ENCODE measurements around the gene TNC.

DNA sequence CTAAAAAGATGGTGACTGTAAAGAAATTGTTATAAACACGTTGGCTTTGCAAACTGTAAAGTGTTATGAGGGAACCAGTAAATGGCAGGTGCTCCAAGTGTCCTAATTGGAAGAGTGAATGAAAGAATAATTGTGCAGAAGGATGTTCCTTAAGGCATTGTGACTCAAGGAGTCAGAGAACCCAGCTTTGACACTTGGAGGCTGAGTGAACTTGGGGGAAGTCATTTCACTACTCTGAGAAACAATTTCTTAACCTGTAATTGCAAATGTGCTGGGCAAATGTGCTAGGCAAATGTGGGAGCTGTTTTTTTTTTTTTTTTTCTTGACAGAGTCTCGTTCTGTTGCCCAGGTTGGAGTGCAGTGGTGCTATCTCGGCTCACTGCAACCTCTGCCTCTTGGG is 103.5 kb downstream of the TNC start:
- TF ChIP-seq SMC3 (IDR thresholded peaks at IDR 0.05; ENCODE audit: low read depth, low read length) (no peak), FOS (IDR thresholded peaks at IDR 0.05; ENCODE audit: low read depth, low read length) (no peak), BHLHE40 (IDR thresholded peaks at IDR 0.05; ENCODE audit: low read depth, low read length) (no peak), USF2 (IDR thresholded peaks at IDR 0.05; ENCODE audit: low read depth, low read length) (no peak), RAD21 (IDR thresholded peaks at IDR 0.05; ENCODE audit: low read length) (no peak), POLR2A (IDR thresholded peaks at IDR 0.05; ENCODE audit: low read depth, low read length) (no peak), CEBPB (IDR thresholded peaks at IDR 0.05; ENCODE audit: low read depth, low read length) (no peak)
- TF ChIP-seq, protein P1, sequence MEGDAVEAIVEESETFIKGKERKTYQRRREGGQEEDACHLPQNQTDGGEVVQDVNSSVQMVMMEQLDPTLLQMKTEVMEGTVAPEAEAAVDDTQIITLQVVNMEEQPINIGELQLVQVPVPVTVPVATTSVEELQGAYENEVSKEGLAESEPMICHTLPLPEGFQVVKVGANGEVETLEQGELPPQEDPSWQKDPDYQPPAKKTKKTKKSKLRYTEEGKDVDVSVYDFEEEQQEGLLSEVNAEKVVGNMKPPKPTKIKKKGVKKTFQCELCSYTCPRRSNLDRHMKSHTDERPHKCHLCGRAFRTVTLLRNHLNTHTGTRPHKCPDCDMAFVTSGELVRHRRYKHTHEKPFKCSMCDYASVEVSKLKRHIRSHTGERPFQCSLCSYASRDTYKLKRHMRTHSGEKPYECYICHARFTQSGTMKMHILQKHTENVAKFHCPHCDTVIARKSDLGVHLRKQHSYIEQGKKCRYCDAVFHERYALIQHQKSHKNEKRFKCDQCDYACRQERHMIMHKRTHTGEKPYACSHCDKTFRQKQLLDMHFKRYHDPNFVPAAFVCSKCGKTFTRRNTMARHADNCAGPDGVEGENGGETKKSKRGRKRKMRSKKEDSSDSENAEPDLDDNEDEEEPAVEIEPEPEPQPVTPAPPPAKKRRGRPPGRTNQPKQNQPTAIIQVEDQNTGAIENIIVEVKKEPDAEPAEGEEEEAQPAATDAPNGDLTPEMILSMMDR (conservative IDR thresholded peaks at IDR 0.05; ENCODE audit: low read depth, low read length): no peak

Data from IMR-90 (cell line).